ENCODE data around the gene GALNT5.
A peak's percentile ranks its signal among the peaks of the same experiment; 100 is the strongest.
"Not testable (repeated sequence)": the region's sequence is repeated elsewhere in the genome, so short reads cannot be mapped to it uniquely, and the experiment has no call there.

Gene GALNT5

GRCh38 chr2:157251932-157252331 is 5.6 kb upstream of the GALNT5 start:
- DNase-seq (ENCODE audit: low read depth in 2 of 2) = no peak

GRCh38 chr2:157252529-157252928 is 5.0 kb upstream of the GALNT5 start:
- DNase-seq (ENCODE audit: low read depth in 2 of 2) = no peak

DNA sequence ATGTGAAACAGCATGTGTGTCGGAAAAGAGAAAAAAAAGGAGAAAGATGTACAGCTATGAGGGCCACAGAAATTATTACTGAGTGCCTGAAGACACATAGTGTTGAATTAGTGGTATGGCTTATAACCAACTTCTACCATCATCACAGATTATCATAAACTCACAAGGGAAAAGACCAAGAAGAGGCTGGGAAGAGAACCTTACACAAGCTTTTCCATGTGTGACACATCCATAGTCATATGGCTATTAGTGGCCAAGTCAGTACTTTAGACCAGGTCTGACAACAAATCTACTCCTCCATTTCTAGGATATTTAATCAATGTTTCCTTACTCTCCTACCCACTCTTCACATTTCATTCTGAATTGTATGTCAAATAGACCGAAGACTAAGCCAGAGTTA is 3.5 kb upstream of the GALNT5 start:
- no peak for DNase-seq (ENCODE audit: low read depth in 2 of 2)

GRCh38 chr2:157255746-157256145 is 1.8 kb upstream of the GALNT5 start:
- no peak for DNase-seq (ENCODE audit: low read depth in 2 of 2)

GRCh38 chr2:157256626-157257025 is 879 bp upstream of the GALNT5 start:
- peak in 1 of 2 donors; percentile 7 for DNase-seq (ENCODE audit: low read depth in 2 of 2)

GRCh38 chr2:157258520-157259326 is 1.2 kb downstream of the GALNT5 start:
- DNase-seq (ENCODE audit: low read depth in 2 of 2) = no peak

- no peak for DNase-seq (ENCODE audit: low read depth in 2 of 2)
These were observed 1.9 kb downstream of the GALNT5 start for GRCh38 chr2:157259386-157259785.

DNA sequence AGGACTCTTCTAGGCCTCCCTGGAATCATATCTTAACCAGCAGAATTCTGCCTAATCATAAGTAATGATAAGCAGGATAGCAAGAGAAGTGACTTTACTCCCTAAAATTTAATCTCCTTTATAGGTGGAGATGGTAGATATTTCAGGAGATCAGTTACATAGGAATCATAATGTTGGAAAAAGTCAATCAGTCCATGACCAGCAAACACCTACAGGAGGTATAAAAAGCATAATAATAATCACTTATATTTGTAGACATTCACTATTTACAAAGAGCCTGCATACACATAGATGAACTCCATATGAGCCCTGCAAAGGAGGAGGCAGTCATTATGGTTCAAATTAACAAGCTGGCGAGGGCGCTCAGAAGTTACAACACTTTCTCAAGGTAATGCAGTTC is 2.5 kb downstream of the GALNT5 start:
- DNase-seq (ENCODE audit: low read depth in 2 of 2) = no peak

DNA sequence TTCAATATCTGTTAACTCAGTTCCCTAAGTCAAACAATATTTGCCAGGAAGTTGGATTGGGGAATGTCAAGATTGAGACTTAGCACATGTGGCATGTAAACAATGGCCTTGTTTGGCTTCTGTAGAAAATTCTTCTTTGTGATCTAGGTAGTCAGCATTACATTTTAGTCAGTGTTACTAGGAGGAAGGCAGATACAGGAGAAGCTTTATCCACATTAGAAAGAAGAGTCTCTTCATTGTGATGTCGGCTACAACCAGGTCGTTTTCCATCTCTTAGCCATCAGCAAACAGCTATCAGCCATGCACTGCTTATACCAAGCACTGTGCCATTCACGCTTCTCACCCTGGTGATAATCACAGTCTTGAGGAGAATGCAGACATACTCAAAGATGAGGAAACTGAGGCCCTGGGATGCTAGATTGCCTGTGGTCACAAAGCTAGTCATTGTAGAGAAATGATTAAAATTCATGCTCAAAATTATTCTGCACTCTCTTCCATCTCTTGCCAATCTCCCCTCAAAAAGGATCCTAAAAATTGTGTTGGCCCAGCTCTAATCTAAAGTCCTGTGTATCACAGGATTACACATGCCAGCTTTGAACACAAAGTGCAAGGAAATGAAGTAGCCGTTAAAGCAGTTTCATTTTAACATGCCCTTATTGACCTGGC is 3.2 kb downstream of the GALNT5 start:
- DNase-seq (ENCODE audit: low read depth in 2 of 2) = no peak

- DNase-seq (ENCODE audit: low read depth in 2 of 2) = peak; percentile 54 to 63
These were observed 3.8 kb downstream of the GALNT5 start for GRCh38 chr2:157261199-157261782.

DNA sequence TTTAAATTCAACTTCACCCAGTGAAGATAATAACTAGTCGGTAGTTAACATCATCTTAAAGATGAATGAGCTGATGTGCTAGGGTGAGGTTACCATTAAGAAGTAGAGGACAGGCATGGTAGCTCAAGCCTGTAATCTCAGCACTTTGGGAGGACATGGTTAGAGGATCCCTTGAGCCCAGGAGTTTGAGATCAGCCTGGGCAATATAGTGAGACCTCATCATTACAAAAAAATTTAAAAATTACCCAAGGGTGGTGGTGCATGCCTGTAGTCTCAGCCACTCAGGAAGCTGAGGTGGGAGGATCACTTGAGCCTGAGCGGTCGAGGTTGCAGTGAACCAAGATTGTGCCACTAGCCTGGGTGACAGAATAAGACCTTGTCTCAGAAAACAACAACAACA is 4.7 kb downstream of the GALNT5 start:
- no peak for DNase-seq (ENCODE audit: low read depth in 2 of 2)

GRCh38 chr2:157264099-157264498 is 6.6 kb downstream of the GALNT5 start:
- no peak for DNase-seq (ENCODE audit: low read depth in 2 of 2)

- DNase-seq (ENCODE audit: low read depth in 2 of 2) = no peak
These were observed 8.3 kb downstream of the GALNT5 start for GRCh38 chr2:157265825-157266224.

GRCh38 chr2:157267476-157267875 is 10.0 kb downstream of the GALNT5 start:
- DNase-seq (ENCODE audit: low read depth in 2 of 2) = no peak

DNA sequence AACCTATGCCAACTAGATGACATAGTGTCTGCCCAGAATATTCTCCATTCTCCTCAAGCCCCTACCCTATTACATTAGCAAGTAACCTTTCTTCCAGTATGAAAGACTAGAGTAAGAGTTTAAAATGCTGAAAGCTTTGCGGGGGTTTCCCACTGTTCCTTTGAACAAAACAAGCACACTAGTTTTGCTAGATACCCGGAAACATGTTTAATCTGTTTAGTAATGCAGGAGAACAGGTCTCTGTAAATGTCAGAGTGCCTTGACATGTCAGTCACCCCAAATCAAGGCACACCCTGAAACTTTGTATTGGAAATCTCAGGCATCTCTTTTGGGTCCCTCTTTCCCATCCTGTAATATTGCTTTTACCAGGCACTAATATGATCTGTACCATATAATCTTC is 11.6 kb downstream of the GALNT5 start:
- DNase-seq (ENCODE audit: low read depth in 2 of 2) = no peak

DNA sequence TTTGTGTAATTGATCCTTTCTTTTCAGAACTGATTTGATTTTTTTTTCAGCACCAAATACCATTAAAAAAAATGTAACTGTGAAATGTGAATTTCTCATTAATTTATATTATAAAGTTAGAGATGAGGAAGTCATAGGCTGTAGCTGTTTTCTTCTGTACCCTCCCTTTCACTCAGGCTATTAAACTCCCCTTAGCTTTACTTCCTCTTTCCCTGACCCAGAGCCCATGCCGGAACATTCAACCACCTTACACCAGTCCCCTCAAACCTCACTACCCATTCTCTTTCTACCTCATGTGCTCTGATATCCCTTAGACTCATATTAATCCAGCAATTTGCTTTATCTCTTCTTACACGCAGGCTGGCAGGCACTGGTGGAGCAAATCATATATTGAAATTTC is 12.4 kb downstream of the GALNT5 start:
- no peak for DNase-seq (ENCODE audit: low read depth in 2 of 2)

GRCh38 chr2:157271590-157272203 is 14.2 kb downstream of the GALNT5 start:
- no peak for DNase-seq (ENCODE audit: low read depth in 2 of 2)

GRCh38 chr2:157279311-157279710 is 21.8 kb downstream of the GALNT5 start:
- not testable (repeated sequence) for DNase-seq (ENCODE audit: low read depth in 2 of 2)

DNA sequence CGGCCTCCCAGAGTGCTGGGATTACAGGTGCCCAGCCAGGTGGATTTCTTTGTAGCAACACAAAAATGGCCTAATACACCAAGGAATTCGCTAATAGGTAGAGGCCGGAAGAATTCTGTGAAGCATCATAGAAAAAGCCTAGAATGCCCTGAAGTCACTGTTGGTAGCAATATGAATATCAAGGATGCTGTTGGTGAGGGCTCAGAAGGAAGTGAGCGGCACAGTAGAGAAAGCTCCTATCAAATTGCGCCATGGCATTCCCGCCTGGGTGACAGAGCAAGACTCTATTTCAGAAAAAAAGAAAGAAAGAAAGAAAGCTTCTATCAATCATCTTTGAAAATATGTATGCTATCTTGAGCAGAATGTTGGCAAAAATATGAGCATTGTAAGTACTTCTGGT is 23.8 kb downstream of the GALNT5 start:
- DNase-seq (ENCODE audit: low read depth in 2 of 2) = no peak

GRCh38 chr2:157283468-157283867 is 26.0 kb downstream of the GALNT5 start:
- no peak for DNase-seq (ENCODE audit: low read depth in 2 of 2)

- no peak for DNase-seq (ENCODE audit: low read depth in 2 of 2)
These were observed 29.7 kb downstream of the GALNT5 start for GRCh38 chr2:157287160-157287559.

GRCh38 chr2:157290525-157290924 is 33.0 kb downstream of the GALNT5 start:
- no peak for DNase-seq (ENCODE audit: low read depth in 2 of 2)

GRCh38 chr2:157291018-157291417 is 33.5 kb downstream of the GALNT5 start:
- DNase-seq (ENCODE audit: low read depth in 2 of 2) = no peak
